Mucosa of descending colon (tissue), 3 donors: ENCODE measurements around the gene CACNA2D2. TPM values are rescaled to one million over a fixed set of nuclear protein-coding genes. Genes with fewer than 3 reads are reported as not detected.

Experiments
- ATAC-seq: fragments of 200-7000 bp; cut with Tn5 transposase; one replicate; pipeline ENCODE4 v1.9.1; 2020; ENCODE audit warnings: mild to moderate bottlenecking, moderate library complexity
- DNase-seq, 3 donors: peaks; one replicate each; pipeline ENCODE4 v3.0.0-alpha.2; 2020
- H3K36me3 ChIP-seq: fragments of 200-600 bp; one replicate; pipeline ENCODE4 v1.8.0; 2021; ENCODE audit warnings: low read depth, mild to moderate bottlenecking
- H3K4me1 ChIP-seq: fragments of 200-600 bp; one replicate; pipeline ENCODE4 v1.8.0; 2021; ENCODE audit warnings: low read depth, mild to moderate bottlenecking
- H3K4me3 ChIP-seq: fragments of 200-600 bp; one replicate; pipeline ENCODE4 v1.8.0; 2021; ENCODE audit warnings: mild to moderate bottlenecking
- H3K9me3 ChIP-seq: fragments of 200-600 bp; one replicate; pipeline ENCODE4 v1.8.0; 2021; ENCODE audit warnings: mild to moderate bottlenecking
- CTCF ChIP-seq: fragments of 200-600 bp; IDR thresholded peaks from one replicate; pipeline ENCODE4 v1.8.0; 2022; ENCODE audit warnings: antibody characterized with exemption, mild to moderate bottlenecking
- intact Hi-C, 2 donors: fragments of 100-400 bp; cut with DNase I in 1 of 2; cut with micrococcal nuclease in 1 of 2; formaldehyde crosslinking; loops; one replicate each; pipeline versions ENCODE4 v1.11.0 to v1.11.1; 2022; cut with DNase I, micrococcal nuclease
- total RNA-seq, 3 donors: library from RNA; stranded (reverse); fragmentation: NEBNext Ultra II Directional in 2 of 3; extraction: Animal tissue kit (Norgen Biotek cat#: 25700) in 2 of 3; gene quantifications; one replicate each; pipeline versions ENCODE4 v1.2.1 to v1.2.4, GENCODE V29; 2021 to 2023
- donor health status: DM: no; HTN: no; CAD: no; lungs with moderate emphysema.
- donor health status: DM: no; HTN: no; CAD: no.
- donor health status: DM: no; HTN: yes; CAD: no.

The CACNA2D2 gene
- total RNA-seq, 3 donors from 2014 or later = 1.5 to 4.9 (median 3.8) TPM

GRCh38 chr3:50454481-50455070, 48.9 kb downstream of the CACNA2D2 start:
- Histone ChIP-seq H3K4me1 (no peaks in the 10 kb centered on the region), H3K4me3 (no peak overlapping the region), H3K9me3 (no peaks in the 10 kb centered on the region), H3K36me3 (no peaks in the 10 kb centered on the region)
- DNase-seq (no peak), ATAC-seq (no peak)
- intact Hi-C loops = no loop called here
- TF ChIP-seq CTCF = no peak

GRCh38 chr3:50453907-50454306, 49.5 kb downstream of the CACNA2D2 start:
- H3K4me3 ChIP-seq = no peak overlapping the region
- TF ChIP-seq CTCF = no peak
- no peak for ATAC-seq
- no peak for DNase-seq
- H3K9me3 ChIP-seq = no peaks in the 10 kb centered on the region
- H3K36me3 ChIP-seq = no peaks in the 10 kb centered on the region
- no peaks in the 10 kb centered on the region for H3K4me1 ChIP-seq
- intact Hi-C loops = no loop called here

- no peak overlapping the region for H3K4me3 ChIP-seq
- H3K9me3 ChIP-seq = no peaks in the 10 kb centered on the region
- TF ChIP-seq CTCF = no peak
- ATAC-seq (peak; percentile 63), DNase-seq (peak; percentile 62 to 87 (median 73))
- H3K4me1 ChIP-seq = no peaks in the 10 kb centered on the region
- intact Hi-C loops = no loop called here
- H3K36me3 ChIP-seq = no peaks in the 10 kb centered on the region
Measured at GRCh38 chr3:50450209-50450921, 53.1 kb downstream of the CACNA2D2 start.

- DNase-seq = no peak
- intact Hi-C loops = no loop called here
- Histone ChIP-seq H3K9me3 (no peaks in the 10 kb centered on the region), H3K4me1 (no peaks in the 10 kb centered on the region), H3K4me3 (no peak overlapping the region), H3K36me3 (no peaks in the 10 kb centered on the region)
- ATAC-seq = no peak
- no peak for TF ChIP-seq CTCF
Measured at GRCh38 chr3:50448752-50449539, 54.5 kb downstream of the CACNA2D2 start.

- ATAC-seq (no peak), DNase-seq (no peak)
- Histone ChIP-seq H3K4me1 (no peaks in the 10 kb centered on the region), H3K4me3 (no peak overlapping the region), H3K36me3 (no peaks in the 10 kb centered on the region), H3K9me3 (no peaks in the 10 kb centered on the region)
- no peak for TF ChIP-seq CTCF
- intact Hi-C loops = no loop called here
Measured at GRCh38 chr3:50447290-50447840, 56.1 kb downstream of the CACNA2D2 start.
